ENCODE results near the gene ADAM12.

The ADAM12 gene

GRCh38 chr10:126252884-126253610 is 135.2 kb downstream of the ADAM12 start:
- Histone ChIP-seq H4K20me1 (ENCODE audit: insufficient read depth, low read length, poor library complexity, severe bottlenecking) (no peaks in the 10 kb centered on the region), H3K79me2 (ENCODE audit: insufficient read depth, low read length) (no peaks in the 10 kb centered on the region), H2AFZ (ENCODE audit: low read length) (no peak overlapping the region), H3K36me3 (ENCODE audit: insufficient read depth, low read length) (no peaks in the 10 kb centered on the region), H3K27me3 (ENCODE audit: insufficient read depth, low read length, poor library complexity, severe bottlenecking) (no peaks in the 10 kb centered on the region), H3F3A (ENCODE audit: low read depth) (no peaks in the 10 kb centered on the region), H3K4me1 (ENCODE audit: insufficient read depth, low read length, poor library complexity, severe bottlenecking) (no peaks in the 10 kb centered on the region), H3K9me3 (ENCODE audit: insufficient read depth, low read depth, low read length) (peaks cover 19% of the 10 kb centered on the region; the same call in 1 of the 2 replicates), H3K9ac (ENCODE audit: low read depth, low read length, poor library complexity, severe bottlenecking) (no peak overlapping the region), H3K4me2 (ENCODE audit: low read depth, low read length, poor library complexity, severe bottlenecking) (no peak overlapping the region), H3K4me3 (ENCODE audit: low read length, poor library complexity, severe bottlenecking) (no peak overlapping the region), H3K9me2 (replicated peaks; ENCODE audit: low read depth, low read length) (no peaks in the 10 kb centered on the region)
- no peak for TF ChIP-seq EZH2phosphoT487 (IDR thresholded peaks at IDR 0.05; ENCODE audit: borderline replicate concordance)
- no peak for TF ChIP-seq CTCF (conservative IDR thresholded peaks at IDR 0.05; ENCODE audit: low read length)

GRCh38 chr10:126251778-126252407 is 136.4 kb downstream of the ADAM12 start:
- no peaks in the 10 kb centered on the region for H3K36me3 ChIP-seq (ENCODE audit: insufficient read depth, low read length)
- H3F3A ChIP-seq (ENCODE audit: low read depth) = no peaks in the 10 kb centered on the region
- H3K9me3 ChIP-seq (ENCODE audit: insufficient read depth, low read depth, low read length) = peaks cover 19% of the 10 kb centered on the region; the same call in 1 of the 2 replicates
- no peaks in the 10 kb centered on the region for H3K4me1 ChIP-seq (ENCODE audit: insufficient read depth, low read length, poor library complexity, severe bottlenecking)
- no peak overlapping the region for H3K9ac ChIP-seq (ENCODE audit: low read depth, low read length, poor library complexity, severe bottlenecking)
- no peak overlapping the region for H3K4me2 ChIP-seq (ENCODE audit: low read depth, low read length, poor library complexity, severe bottlenecking)
- H3K79me2 ChIP-seq (ENCODE audit: insufficient read depth, low read length) = no peaks in the 10 kb centered on the region
- no peak overlapping the region for H3K4me3 ChIP-seq (ENCODE audit: low read length, poor library complexity, severe bottlenecking)
- TF ChIP-seq CTCF (conservative IDR thresholded peaks at IDR 0.05; ENCODE audit: low read length) (no peak), EZH2phosphoT487 (IDR thresholded peaks at IDR 0.05; ENCODE audit: borderline replicate concordance) (no peak)
- no peaks in the 10 kb centered on the region for H3K9me2 ChIP-seq (replicated peaks; ENCODE audit: low read depth, low read length)
- no peaks in the 10 kb centered on the region for H4K20me1 ChIP-seq (ENCODE audit: insufficient read depth, low read length, poor library complexity, severe bottlenecking)
- H3K27me3 ChIP-seq (ENCODE audit: insufficient read depth, low read length, poor library complexity, severe bottlenecking) = no peaks in the 10 kb centered on the region
- H2AFZ ChIP-seq (ENCODE audit: low read length) = no peak overlapping the region

- no peaks in the 10 kb centered on the region for H3F3A ChIP-seq (ENCODE audit: low read depth)
- H3K4me3 ChIP-seq (ENCODE audit: low read length, poor library complexity, severe bottlenecking) = no peak overlapping the region
- no peaks in the 10 kb centered on the region for H3K4me1 ChIP-seq (ENCODE audit: insufficient read depth, low read length, poor library complexity, severe bottlenecking)
- H3K79me2 ChIP-seq (ENCODE audit: insufficient read depth, low read length) = no peaks in the 10 kb centered on the region
- H3K9me2 ChIP-seq (replicated peaks; ENCODE audit: low read depth, low read length) = no peaks in the 10 kb centered on the region
- H3K27me3 ChIP-seq (ENCODE audit: insufficient read depth, low read length, poor library complexity, severe bottlenecking) = no peaks in the 10 kb centered on the region
- TF ChIP-seq CTCF (conservative IDR thresholded peaks at IDR 0.05; ENCODE audit: low read length) (no peak), EZH2phosphoT487 (IDR thresholded peaks at IDR 0.05; ENCODE audit: borderline replicate concordance) (no peak)
- H3K9ac ChIP-seq (ENCODE audit: low read depth, low read length, poor library complexity, severe bottlenecking) = no peak overlapping the region
- no peaks in the 10 kb centered on the region for H4K20me1 ChIP-seq (ENCODE audit: insufficient read depth, low read length, poor library complexity, severe bottlenecking)
- H2AFZ ChIP-seq (ENCODE audit: low read length) = no peak overlapping the region
- H3K9me3 ChIP-seq (ENCODE audit: insufficient read depth, low read depth, low read length) = peaks cover 19% of the 10 kb centered on the region; the same call in 1 of the 2 replicates
- H3K4me2 ChIP-seq (ENCODE audit: low read depth, low read length, poor library complexity, severe bottlenecking) = no peak overlapping the region
- H3K36me3 ChIP-seq (ENCODE audit: insufficient read depth, low read length) = no peaks in the 10 kb centered on the region
Measured at GRCh38 chr10:126250527-126251310, 137.6 kb downstream of the ADAM12 start.

Data from Loucy (cell line).